Mesenchymal stem cell (in vitro differentiated cells and primary cell): ENCODE data around the gene ANKRD13C.

Experiments used
- DNase-seq: peaks from one replicate; pipeline ENCODE4 v3.0.0-alpha.2; 2013
- H2AFZ ChIP-seq: one replicate; pipeline ENCODE4 v1.6.1; 2013; ENCODE audit warnings: low read depth, mild to moderate bottlenecking, control low read depth, inconsistent platforms, low read length, moderate library complexity
- H2AK5ac ChIP-seq: 2 replicates; pipeline ENCODE4 v1.6.1; 2013; ENCODE audit warnings: low read length, moderate library complexity, mild to moderate bottlenecking, inconsistent platforms; ENCODE audit not compliant: severe bottlenecking
- H2BK120ac ChIP-seq: one replicate; pipeline ENCODE4 v1.6.1; 2013; ENCODE audit warnings: low read depth, mild to moderate bottlenecking, inconsistent platforms, low read length, moderate library complexity
- H2BK12ac ChIP-seq, 2 experiments: one replicate each; pipeline ENCODE4 v1.6.1; 2013; ENCODE audit warnings: inconsistent platforms in 2 of 2, low read length in 2 of 2, mild to moderate bottlenecking in 2 of 2, moderate library complexity in 2 of 2, control low read depth in 1 of 2
- H2BK15ac ChIP-seq: one replicate; pipeline ENCODE4 v1.6.1; 2013; ENCODE audit warnings: mild to moderate bottlenecking, low read depth, inconsistent platforms; ENCODE audit not compliant: poor library complexity, severe bottlenecking
- H2BK5ac ChIP-seq: 2 replicates; pipeline ENCODE4 v1.6.1; 2013; ENCODE audit warnings: low read depth, mild to moderate bottlenecking, low read length, control low read depth, inconsistent platforms; ENCODE audit not compliant: poor library complexity, severe bottlenecking
- H3K14ac ChIP-seq, 2 experiments: one replicate each; pipeline ENCODE4 v1.6.1; 2013; ENCODE audit warnings: inconsistent platforms in 2 of 2, low read length in 2 of 2, control low read depth in 1 of 2, mild to moderate bottlenecking in 1 of 2, moderate library complexity in 1 of 2
- H3K18ac ChIP-seq, 2 experiments: one replicate each; pipeline ENCODE4 v1.6.1; 2013; ENCODE audit warnings: inconsistent platforms in 2 of 2, low read length in 2 of 2, control low read depth in 1 of 2, low read depth in 1 of 2, mild to moderate bottlenecking in 1 of 2
- H3K23ac ChIP-seq, 2 experiments: one replicate each; pipeline ENCODE4 v1.6.1; 2013; ENCODE audit warnings: inconsistent platforms in 2 of 2, low read length in 2 of 2, mild to moderate bottlenecking in 2 of 2, moderate library complexity in 2 of 2, control low read depth in 1 of 2
- H3K27ac ChIP-seq: 2 replicates; pipeline ENCODE4 v1.5.1; 2013; ENCODE audit warnings: mild to moderate bottlenecking, moderate library complexity, low read length, control low read depth, inconsistent platforms; ENCODE audit not compliant: poor library complexity, severe bottlenecking
- H3K27me3 ChIP-seq, 2 experiments: 2 replicates each; pipeline versions ENCODE4 v1.6.1 to v1.7.0; 2013; ENCODE audit warnings: low read length in 2 of 2, mild to moderate bottlenecking in 2 of 2, moderate library complexity in 2 of 2, control low read depth in 1 of 2, inconsistent platforms in 1 of 2; ENCODE audit not compliant: control insufficient read depth in 1 of 2, insufficient read depth in 1 of 2
- H3K36me3 ChIP-seq, 2 experiments: 2 replicates each; pipeline versions ENCODE4 v1.6.1 to v1.7.0; 2013; ENCODE audit warnings: low read length in 2 of 2, control low read depth in 1 of 2, inconsistent platforms in 1 of 2, low read depth in 1 of 2, mild to moderate bottlenecking in 1 of 2; ENCODE audit not compliant: insufficient read depth in 2 of 2, control insufficient read depth in 1 of 2
- H3K4ac ChIP-seq, 2 experiments: one replicate each; pipeline ENCODE4 v1.6.1; 2013; ENCODE audit warnings: inconsistent platforms in 2 of 2, low read length in 2 of 2, mild to moderate bottlenecking in 2 of 2, moderate library complexity in 2 of 2, control low read depth in 1 of 2, low read depth in 1 of 2
- H3K4me1 ChIP-seq: 2 replicates; pipeline ENCODE4 v1.6.1; 2013; ENCODE audit warnings: low read depth, low read length, control low read depth; ENCODE audit not compliant: control insufficient read depth, insufficient read depth
- H3K4me2 ChIP-seq: 2 replicates; pipeline ENCODE4 v1.6.1; 2013; ENCODE audit warnings: low read length, mild to moderate bottlenecking, inconsistent platforms; ENCODE audit not compliant: poor library complexity, severe bottlenecking
- H3K4me3 ChIP-seq, 2 experiments: 2 replicates each; pipeline versions ENCODE4 v1.5.1 to v1.7.0; 2013; ENCODE audit warnings: low read length in 2 of 2, mild to moderate bottlenecking in 2 of 2, control low read depth in 1 of 2, low read depth in 1 of 2; ENCODE audit not compliant: insufficient read depth in 1 of 2
- H3K79me1 ChIP-seq: replicated peaks from 2 replicates; pipeline ENCODE4 v1.6.1; 2013; ENCODE audit warnings: mild to moderate bottlenecking, control low read depth, low read length, inconsistent platforms; ENCODE audit not compliant: poor library complexity, severe bottlenecking
- H3K9ac ChIP-seq: 2 replicates; pipeline ENCODE4 v1.7.0; 2013; ENCODE audit warnings: mild to moderate bottlenecking, low read length, moderate library complexity
- H3K9me3 ChIP-seq: 2 replicates; pipeline ENCODE4 v1.7.0; 2013; ENCODE audit warnings: mild to moderate bottlenecking, low read length; ENCODE audit not compliant: control insufficient read depth
- H4K8ac ChIP-seq: one replicate; pipeline ENCODE4 v1.6.1; 2013; ENCODE audit warnings: inconsistent platforms, mild to moderate bottlenecking, low read length, moderate library complexity
- H4K91ac ChIP-seq: one replicate; pipeline ENCODE4 v1.6.1; 2013; ENCODE audit warnings: mild to moderate bottlenecking, low read length, inconsistent platforms
- WGBS: methylation state at CpG from one replicate; pipeline ENCODE4 v1.1.7; 2013; ENCODE audit warnings: mixed read lengths; 5-methylcytosine and 5-hydroxymethylcytosine counted together

Gene ANKRD13C

DNA sequence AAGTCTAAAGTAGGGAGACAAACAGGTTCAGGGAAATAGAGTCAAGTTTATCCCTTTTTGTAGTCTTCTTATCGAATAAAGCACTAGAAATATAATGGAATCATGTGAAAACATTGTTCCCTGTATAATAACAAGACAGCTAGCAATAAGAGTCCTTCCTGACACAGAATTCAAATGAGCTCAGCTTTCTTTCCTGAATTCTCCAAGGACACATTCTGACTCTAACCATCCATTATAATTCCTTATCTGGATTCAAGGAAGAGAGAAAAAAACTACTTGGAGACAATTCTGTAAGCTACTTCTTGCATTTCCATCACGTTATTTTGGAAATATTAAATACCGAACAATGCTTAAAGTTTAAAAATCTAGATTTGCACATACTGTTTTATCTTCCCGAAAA lies 58.8 kb downstream of the ANKRD13C start:
- H2BK12ac ChIP-seq = no peak overlapping the region

DNA sequence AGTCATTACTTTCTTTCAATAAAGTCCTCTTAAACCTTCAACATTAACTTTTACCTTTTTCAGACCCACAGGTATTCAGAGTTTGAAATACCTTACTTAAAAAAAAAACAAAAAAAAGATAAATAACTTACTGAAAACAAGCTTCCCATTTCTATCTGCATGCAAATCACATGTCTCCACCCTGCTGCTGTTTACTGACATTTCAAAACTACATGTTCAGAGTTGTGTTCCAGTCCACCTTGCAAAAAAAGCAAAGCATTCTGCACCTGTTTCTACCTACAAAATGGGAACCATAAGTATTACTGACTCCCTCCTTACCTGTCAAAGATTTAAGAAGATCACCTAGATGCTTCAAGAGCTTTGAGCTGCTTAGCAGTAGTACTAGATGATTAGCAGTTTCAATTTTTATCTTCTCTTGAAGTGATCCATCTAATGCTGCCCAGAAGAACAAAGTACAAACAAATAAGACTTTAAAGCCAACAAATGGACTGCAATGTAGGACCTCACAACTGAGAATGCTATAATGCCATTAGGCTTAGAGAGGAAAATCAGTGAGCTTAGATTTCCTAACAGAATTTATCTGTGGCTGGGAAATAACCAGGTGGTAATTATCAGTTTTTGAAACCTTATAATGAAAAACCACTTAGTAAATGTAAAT lies 61.2 kb downstream of the ANKRD13C start:
- no peak overlapping the region for H3K4me3 ChIP-seq
- no peak overlapping the region for H4K91ac ChIP-seq
- H3K27me3 ChIP-seq = no peaks in the 10 kb centered on the region
- no peak overlapping the region for H2AFZ ChIP-seq
- H2AK5ac ChIP-seq = no peak overlapping the region
- H3K9me3 ChIP-seq = no peaks in the 10 kb centered on the region
- no peaks in the 10 kb centered on the region for H3K4me1 ChIP-seq
- H3K18ac ChIP-seq = no peak overlapping the region
- no peak overlapping the region for H2BK5ac ChIP-seq
- no peak overlapping the region for H2BK15ac ChIP-seq
- H3K4me2 ChIP-seq = no peak overlapping the region
- H4K8ac ChIP-seq = no peak overlapping the region
- no peak overlapping the region for H3K23ac ChIP-seq
- no peak for DNase-seq
- no peak overlapping the region for H3K27ac ChIP-seq
- no peak overlapping the region for H2BK120ac ChIP-seq
- no peak overlapping the region for H3K4ac ChIP-seq
- peaks cover 7% of the 10 kb centered on the region for H3K79me1 ChIP-seq
- no peak overlapping the region for H3K14ac ChIP-seq
- no peak overlapping the region for H3K9ac ChIP-seq
- H3K36me3 ChIP-seq = peaks cover 3 to 69% of the 10 kb centered on the region in 2 experiments
- no peak overlapping the region for H2BK12ac ChIP-seq

More for the DNA sequence above, 58.8 kb downstream of the ANKRD13C start:
- Histone ChIP-seq H3K4me2 (no peak overlapping the region), H3K4ac (no peak overlapping the region), H3K79me1 (peaks cover 7% of the 10 kb centered on the region), H3K4me1 (no peaks in the 10 kb centered on the region), H3K9me3 (no peaks in the 10 kb centered on the region), H3K36me3 (peaks cover 6 to 77% of the 10 kb centered on the region in 2 experiments), H3K9ac (no peak overlapping the region), H3K27ac (no peak overlapping the region), H2AFZ (no peak overlapping the region), H3K23ac (no peak overlapping the region), H2BK5ac (no peak overlapping the region), H4K91ac (no peak overlapping the region), H2BK120ac (no peak overlapping the region), H2BK15ac (no peak overlapping the region), H3K4me3 (no peak overlapping the region), H3K18ac (no peak overlapping the region), H4K8ac (no peak overlapping the region), H2AK5ac (no peak overlapping the region), H3K27me3 (no peaks in the 10 kb centered on the region), H3K14ac (no peak overlapping the region)
- 100% methylated on average over 1 of the region's 4 CpGs for WGBS
- DNase-seq = no peak

DNA sequence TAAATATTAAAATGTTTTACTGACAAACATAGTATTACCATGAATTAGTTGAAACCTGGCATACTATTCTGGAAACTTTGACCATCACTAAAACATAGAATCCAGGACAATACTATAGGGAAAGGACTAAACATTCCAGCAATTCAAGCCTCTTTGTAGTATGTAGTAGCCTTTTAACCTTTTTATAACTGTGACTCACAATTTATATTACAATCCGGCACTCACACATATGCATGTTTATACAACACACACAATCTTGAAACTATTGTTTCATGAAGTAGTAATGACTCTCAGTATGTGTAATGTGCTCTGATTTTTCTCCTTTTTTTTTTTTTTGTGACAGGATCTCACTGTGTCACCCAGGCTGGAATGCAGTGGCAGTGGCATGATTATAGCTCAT lies 64.3 kb downstream of the ANKRD13C start:
- Histone ChIP-seq H2BK5ac (no peak overlapping the region), H2BK120ac (no peak overlapping the region), H2BK15ac (no peak overlapping the region), H3K4me3 (no peak overlapping the region), H3K14ac (no peak overlapping the region), H3K36me3 (peaks cover 3 to 62% of the 10 kb centered on the region in 2 experiments), H3K27me3 (no peaks in the 10 kb centered on the region), H3K27ac (no peak overlapping the region), H3K18ac (no peak overlapping the region), H2AFZ (no peak overlapping the region), H2BK12ac (no peak overlapping the region), H3K23ac (no peak overlapping the region), H3K4me2 (no peak overlapping the region), H3K4ac (no peak overlapping the region), H3K79me1 (peaks cover 14% of the 10 kb centered on the region), H4K8ac (no peak overlapping the region), H4K91ac (no peak overlapping the region), H2AK5ac (no peak overlapping the region), H3K9me3 (no peaks in the 10 kb centered on the region), H3K9ac (no peak overlapping the region), H3K4me1 (no peaks in the 10 kb centered on the region)
- WGBS = no CpG with 5 or more reads among the region's 1 CpG
- DNase-seq = peak; percentile 25

DNA sequence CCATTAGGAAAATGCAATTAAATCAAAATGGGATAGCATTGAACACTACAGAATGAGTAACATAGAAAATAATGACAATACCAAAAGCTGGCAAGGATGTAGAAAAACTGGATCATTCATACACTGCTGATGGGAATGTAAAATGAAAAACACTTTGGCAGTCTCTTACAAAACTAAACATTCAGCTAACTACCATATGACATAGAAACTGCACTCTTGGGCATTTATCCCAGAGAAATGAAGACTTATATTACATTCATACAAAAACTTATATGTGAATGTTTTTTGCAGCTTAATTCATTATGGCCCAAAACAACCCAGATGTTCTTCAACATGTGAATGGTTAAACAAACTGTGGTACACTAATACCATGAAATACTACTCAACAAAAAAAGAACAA lies 66.4 kb downstream of the ANKRD13C start:
- Histone ChIP-seq H4K8ac (no peak overlapping the region), H3K4me1 (no peaks in the 10 kb centered on the region), H2AK5ac (no peak overlapping the region), H3K18ac (no peak overlapping the region), H2AFZ (no peak overlapping the region), H3K27ac (no peak overlapping the region), H2BK15ac (no peak overlapping the region), H3K23ac (no peak overlapping the region), H2BK5ac (no peak overlapping the region), H2BK120ac (no peak overlapping the region), H3K14ac (no peak overlapping the region), H3K79me1 (peaks cover 12% of the 10 kb centered on the region), H3K9ac (no peak overlapping the region), H3K36me3 (peaks cover 3 to 46% of the 10 kb centered on the region in 2 experiments), H3K4me3 (no peak overlapping the region), H3K4me2 (no peak overlapping the region), H3K27me3 (no peaks in the 10 kb centered on the region), H2BK12ac (no peak overlapping the region), H3K9me3 (no peaks in the 10 kb centered on the region), H4K91ac (no peak overlapping the region), H3K4ac (no peak overlapping the region)
- DNase-seq = no peak
